ENCODE results near the gene ZNF124. TPM values are rescaled to one million over a fixed set of nuclear protein-coding genes. Genes with fewer than 3 reads are reported as not detected.

The ZNF124 gene
- total and polyA plus RNA-seq, 2 of the 13 experiments (the other 11 are each of a cell fraction or from before 2014, with no cell fraction given): 9.7 to 134 TPM

DNA sequence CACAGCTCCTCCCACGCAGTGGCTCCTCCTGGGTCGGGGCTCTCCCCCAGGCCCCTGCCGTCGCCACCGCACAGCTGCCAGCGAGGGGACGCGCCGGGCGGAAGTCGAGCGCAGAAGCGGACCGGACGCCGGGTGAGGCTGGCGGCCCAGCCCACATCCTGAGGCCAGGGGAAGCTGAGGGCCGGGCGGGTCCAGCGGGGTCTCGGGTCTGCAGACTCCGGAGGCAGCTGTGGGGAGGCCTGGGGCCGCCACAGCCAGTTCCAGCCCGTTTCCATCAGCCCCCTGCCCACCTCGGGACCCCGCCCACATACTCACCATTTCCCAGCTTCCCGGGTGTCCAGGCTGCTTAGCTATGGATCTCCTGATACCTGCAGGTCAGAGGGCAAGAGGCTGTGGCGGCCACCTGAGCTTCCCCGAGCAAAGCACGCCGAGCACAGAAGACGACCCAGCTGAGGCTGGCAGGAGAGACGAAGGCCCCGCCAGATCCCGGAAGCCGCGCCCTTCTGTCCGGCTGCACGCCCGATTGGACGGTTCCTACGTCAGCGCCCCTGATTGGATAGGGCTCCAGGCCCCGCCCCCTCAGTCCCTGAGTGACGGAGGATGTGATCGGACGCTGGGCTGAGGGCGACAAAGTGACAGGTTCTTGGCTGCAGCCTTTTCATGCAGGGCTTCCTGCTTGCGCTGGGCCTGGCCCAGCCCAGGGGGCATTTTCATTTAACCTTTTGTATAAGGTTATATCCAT, 38.7 kb upstream of the ZNF124 start (continued):
- TF ChIP-seq, protein P1, sequence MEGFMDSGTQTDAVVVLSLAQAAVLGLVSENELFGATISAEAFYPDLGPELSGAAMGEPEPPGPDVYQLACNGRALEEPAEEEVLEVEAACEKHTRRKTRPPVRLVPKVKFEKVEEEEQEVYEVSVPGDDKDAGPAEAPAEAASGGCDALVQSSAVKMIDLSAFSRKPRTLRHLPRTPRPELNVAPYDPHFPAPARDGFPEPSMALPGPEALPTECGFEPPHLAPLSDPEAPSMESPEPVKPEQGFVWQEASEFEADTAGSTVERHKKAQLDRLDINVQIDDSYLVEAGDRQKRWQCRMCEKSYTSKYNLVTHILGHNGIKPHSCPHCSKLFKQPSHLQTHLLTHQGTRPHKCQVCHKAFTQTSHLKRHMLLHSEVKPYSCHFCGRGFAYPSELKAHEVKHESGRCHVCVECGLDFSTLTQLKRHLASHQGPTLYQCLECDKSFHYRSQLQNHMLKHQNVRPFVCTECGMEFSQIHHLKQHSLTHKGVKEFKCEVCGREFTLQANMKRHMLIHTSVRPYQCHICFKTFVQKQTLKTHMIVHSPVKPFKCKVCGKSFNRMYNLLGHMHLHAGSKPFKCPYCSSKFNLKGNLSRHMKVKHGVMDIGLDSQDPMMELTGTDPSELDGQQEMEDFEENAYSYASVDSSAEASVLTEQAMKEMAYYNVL (CRISPR knock-in tag; IDR thresholded peaks at IDR 0.05; ENCODE audit: borderline replicate concordance): no peak
- TF ChIP-seq ZFY (CRISPR knock-in tag; IDR thresholded peaks at IDR 0.05) (peak; percentile 85), ARNTL (CRISPR knock-in tag; IDR thresholded peaks at IDR 0.05) (peak; percentile 25; the same call in 1 of the 2 replicates), NR2F1 (CRISPR knock-in tag; IDR thresholded peaks at IDR 0.05) (no peak), SPEN (CRISPR knock-in tag; IDR thresholded peaks at IDR 0.05; ENCODE audit: low read depth) (peak; percentile 40; the same call in 1 of the 2 replicates), ZNF547 (CRISPR knock-in tag; IDR thresholded peaks at IDR 0.05) (peak; percentile 38; the same call in 1 of the 2 replicates), DPF2 (CRISPR knock-in tag; IDR thresholded peaks at IDR 0.05; ENCODE audit: borderline replicate concordance, low read depth) (no peak), HNRNPL (IDR thresholded peaks at IDR 0.05; ENCODE audit: low read depth, low read length) (no peak), ARHGAP35 (CRISPR knock-in tag; IDR thresholded peaks at IDR 0.05; ENCODE audit: borderline replicate concordance) (0 out of 2 replicates have a peak, but pooled peaks have one; percentile 27), ZNF441 (CRISPR knock-in tag; IDR thresholded peaks at IDR 0.05; ENCODE audit: borderline replicate concordance) (no peak), RFX3 (CRISPR knock-in tag; IDR thresholded peaks at IDR 0.05) (no peak), SAFB2 (CRISPR knock-in tag; IDR thresholded peaks at IDR 0.05; ENCODE audit: borderline replicate concordance, low read depth) (0 out of 2 replicates have a peak, but pooled peaks have one; percentile 69), HOXA3 (CRISPR knock-in tag; IDR thresholded peaks at IDR 0.05) (peak; percentile 48; the same call in 1 of the 2 replicates)
- TF ChIP-seq, protein P2, sequence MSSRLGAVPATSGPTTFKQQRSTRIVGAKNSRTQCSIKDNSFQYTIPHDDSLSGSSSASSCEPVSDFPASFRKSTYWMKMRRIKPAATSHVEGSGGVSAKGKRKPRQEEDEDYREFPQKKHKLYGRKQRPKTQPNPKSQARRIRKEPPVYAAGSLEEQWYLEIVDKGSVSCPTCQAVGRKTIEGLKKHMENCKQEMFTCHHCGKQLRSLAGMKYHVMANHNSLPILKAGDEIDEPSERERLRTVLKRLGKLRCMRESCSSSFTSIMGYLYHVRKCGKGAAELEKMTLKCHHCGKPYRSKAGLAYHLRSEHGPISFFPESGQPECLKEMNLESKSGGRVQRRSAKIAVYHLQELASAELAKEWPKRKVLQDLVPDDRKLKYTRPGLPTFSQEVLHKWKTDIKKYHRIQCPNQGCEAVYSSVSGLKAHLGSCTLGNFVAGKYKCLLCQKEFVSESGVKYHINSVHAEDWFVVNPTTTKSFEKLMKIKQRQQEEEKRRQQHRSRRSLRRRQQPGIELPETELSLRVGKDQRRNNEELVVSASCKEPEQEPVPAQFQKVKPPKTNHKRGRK (CRISPR knock-in tag; IDR thresholded peaks at IDR 0.05): no peak
- TF ChIP-seq, protein P3, sequence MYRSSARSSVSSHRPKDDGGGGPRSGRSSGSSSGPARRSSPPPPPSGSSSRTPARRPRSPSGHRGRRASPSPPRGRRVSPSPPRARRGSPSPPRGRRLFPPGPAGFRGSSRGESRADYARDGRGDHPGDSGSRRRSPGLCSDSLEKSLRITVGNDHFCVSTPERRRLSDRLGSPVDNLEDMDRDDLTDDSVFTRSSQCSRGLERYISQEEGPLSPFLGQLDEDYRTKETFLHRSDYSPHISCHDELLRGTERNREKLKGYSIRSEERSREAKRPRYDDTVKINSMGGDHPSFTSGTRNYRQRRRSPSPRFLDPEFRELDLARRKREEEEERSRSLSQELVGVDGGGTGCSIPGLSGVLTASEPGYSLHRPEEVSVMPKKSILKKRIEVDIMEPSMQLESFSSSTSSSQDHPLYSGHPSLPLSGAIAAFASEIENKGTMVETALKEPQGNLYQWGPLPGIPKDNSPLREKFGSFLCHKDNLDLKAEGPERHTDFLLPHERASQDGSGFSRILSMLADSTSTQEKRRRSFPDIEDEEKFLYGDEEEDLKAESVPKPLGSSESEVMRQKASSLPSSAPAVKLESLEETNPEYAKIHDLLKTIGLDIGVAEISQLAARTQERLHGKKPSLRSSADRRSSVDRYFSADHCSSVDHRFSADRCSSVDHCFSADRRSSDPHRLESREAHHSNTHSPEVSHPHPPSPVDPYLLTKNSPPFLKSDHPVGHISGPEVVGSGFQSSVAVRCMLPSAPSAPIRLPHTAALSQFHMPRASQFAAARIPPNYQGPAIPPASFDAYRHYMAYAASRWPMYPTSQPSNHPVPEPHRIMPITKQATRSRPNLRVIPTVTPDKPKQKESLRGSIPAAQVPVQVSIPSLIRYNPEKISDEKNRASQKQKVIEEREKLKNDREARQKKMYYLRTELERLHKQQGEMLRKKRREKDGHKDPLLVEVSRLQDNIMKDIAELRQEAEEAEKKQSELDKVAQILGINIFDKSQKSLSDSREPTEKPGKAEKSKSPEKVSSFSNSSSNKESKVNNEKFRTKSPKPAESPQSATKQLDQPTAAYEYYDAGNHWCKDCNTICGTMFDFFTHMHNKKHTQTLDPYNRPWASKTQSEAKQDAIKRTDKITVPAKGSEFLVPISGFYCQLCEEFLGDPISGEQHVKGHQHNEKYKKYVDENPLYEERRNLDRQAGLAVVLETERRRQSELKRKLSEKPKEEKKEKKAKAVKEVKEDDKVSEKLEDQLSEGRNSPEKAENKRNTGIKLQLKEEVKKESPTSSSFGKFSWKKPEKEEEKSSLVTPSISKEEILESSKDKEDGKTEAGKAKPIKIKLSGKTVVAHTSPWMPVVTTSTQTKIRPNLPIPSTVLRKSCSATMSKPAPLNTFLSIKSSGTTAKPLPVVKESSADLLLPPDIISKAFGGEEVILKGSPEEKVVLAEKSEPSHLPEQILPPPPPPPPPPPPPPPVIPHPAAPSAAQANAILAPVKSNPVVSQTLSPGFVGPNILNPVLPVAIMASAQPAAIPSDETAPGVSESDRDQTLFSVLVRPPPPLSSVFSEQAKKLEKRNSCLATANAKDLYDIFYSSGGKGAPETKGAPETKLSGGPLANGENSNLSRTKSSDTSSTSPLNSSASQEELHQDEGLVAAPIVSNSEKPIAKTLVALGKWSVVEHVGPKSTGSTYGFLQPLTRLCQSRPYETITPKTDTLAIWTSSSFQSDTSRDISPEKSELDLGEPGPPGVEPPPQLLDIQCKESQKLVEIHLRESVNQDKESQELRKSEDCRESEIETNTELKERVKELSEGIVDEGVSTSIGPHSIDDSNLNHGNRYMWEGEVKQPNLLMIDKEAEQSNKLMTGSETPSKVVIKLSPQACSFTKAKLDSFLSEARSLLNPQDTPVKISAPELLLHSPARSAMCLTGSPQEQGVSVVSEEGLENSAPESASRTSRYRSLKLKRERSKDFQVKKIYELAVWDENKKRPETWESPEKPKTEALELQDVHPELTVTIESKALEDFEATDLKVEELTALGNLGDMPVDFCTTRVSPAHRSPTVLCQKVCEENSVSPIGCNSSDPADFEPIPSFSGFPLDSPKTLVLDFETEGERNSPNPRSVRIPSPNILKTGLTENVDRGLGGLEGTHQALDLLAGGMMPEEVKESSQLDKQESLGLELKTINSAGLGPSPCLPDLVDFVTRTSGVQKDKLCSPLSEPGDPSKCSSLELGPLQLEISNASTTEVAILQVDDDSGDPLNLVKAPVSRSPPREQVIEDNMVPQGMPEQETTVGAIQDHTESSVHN (CRISPR knock-in tag; IDR thresholded peaks at IDR 0.05): no peak

Measured in HepG2 (cell line).